Fibroblast of skin of right quadriceps (primary cell): ENCODE measurements around the gene IFNL1.
"Not testable (repeated sequence)": the region's sequence is repeated elsewhere in the genome, so short reads cannot be mapped to it uniquely, and the experiment has no call there.

Experiments
- DNase-seq: peaks from one replicate; pipeline ENCODE4 v3.0.0-alpha.2; 2013

Gene IFNL1

GRCh38 chr19:39332738-39333137, 36.5 kb downstream of the IFNL1 start:
- not testable (repeated sequence) for DNase-seq

- DNase-seq: no peak
Observed at GRCh38 chr19:39333507-39333906, 37.3 kb downstream of the IFNL1 start.

- no peak for DNase-seq
Observed at GRCh38 chr19:39334444-39334976, 38.3 kb downstream of the IFNL1 start.

GRCh38 chr19:39335168-39335548, 39.0 kb downstream of the IFNL1 start:
- no peak for DNase-seq

- DNase-seq: no peak
Observed at GRCh38 chr19:39336483-39336882, 40.3 kb downstream of the IFNL1 start.

- DNase-seq: no peak
Observed at GRCh38 chr19:39339674-39340073, 43.5 kb downstream of the IFNL1 start.

GRCh38 chr19:39340156-39340555, 43.9 kb downstream of the IFNL1 start:
- not testable (repeated sequence) for DNase-seq

GRCh38 chr19:39341129-39341718, 45.0 kb downstream of the IFNL1 start:
- DNase-seq: no peak

- DNase-seq: peak; percentile 98
Observed at GRCh38 chr19:39341719-39342604, 45.8 kb downstream of the IFNL1 start, which contains the start of gene SAMD4B. Gene SAMD4B (plus strand): TSS chr19:39342421. CDS start chr19:39356894, 14,473 bp downstream.

- DNase-seq: no peak
Observed at GRCh38 chr19:39342647-39343305, 46.6 kb downstream of the IFNL1 start.

- DNase-seq: no peak
Observed at GRCh38 chr19:39345956-39346355, 49.7 kb downstream of the IFNL1 start.

- DNase-seq: peak; percentile 39
Observed at GRCh38 chr19:39347332-39348164, 51.3 kb downstream of the IFNL1 start.
